Suprapubic skin (tissue), 4 donors: Measurements from ENCODE around the gene RAVER2.

Experiments used
- CTCF ChIP-seq, 2 donors: fragments of 200-600 bp in 1 of 2; fragments of 450-650 bp in 1 of 2; sonication (generic) in 1 of 2; IDR thresholded peaks; one replicate each; pipeline ENCODE4 v1.5.1; 2016 to 2019; ENCODE audit warnings: antibody characterized with exemption in 2 of 2, mild to moderate bottlenecking in 1 of 2, moderate library complexity in 1 of 2
- POLR2A ChIP-seq, 2 donors: fragments of 450-650 bp; IDR thresholded peaks; one replicate each; pipeline ENCODE4 v1.6.1; 2017; ENCODE audit warnings: antibody characterized with exemption in 2 of 2, mild to moderate bottlenecking in 2 of 2, moderate library complexity in 2 of 2
- POLR2AphosphoS5 ChIP-seq, 3 donors: sonication (generic); formaldehyde crosslinking; IDR thresholded peaks; one replicate each; pipeline ENCODE4 v1.6.1; 2017; ENCODE audit warnings: antibody characterized with exemption in 3 of 3

GRCh38 chr1:64701071-64701470 is 43.8 kb upstream of the RAVER2 start:
- TF ChIP-seq CTCF (IDR thresholded peaks at IDR 0.05) (no peak), POLR2A (IDR thresholded peaks at IDR 0.05) (no peak), POLR2AphosphoS5 (IDR thresholded peaks at IDR 0.05) (no peak)
